ENCODE measurements around the gene SYT5.

DNA sequence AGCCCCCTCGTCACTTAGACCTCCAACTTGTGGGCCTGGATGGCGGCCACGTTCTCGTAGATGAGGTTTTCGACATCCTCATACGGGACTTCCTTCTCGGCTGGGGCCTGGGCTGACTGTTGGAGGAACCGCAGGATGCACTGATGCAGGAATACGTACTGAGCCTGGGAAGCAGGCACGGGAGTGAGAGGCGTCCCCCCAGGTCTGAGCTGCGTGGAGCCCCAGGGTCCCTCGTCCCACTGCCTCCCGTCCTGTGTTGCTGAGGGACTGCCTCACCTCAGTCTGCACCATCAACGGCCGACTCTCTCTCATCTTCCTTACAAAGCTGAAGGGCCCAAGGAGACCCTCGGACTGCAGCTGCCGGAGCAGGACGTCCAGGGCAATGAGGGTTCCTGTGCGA, 1.7 kb upstream of the SYT5 start:
- no peak for TF ChIP-seq CTCF (IDR thresholded peaks at IDR 0.05)
- no peak for TF ChIP-seq EZH2 (IDR thresholded peaks at IDR 0.05; ENCODE audit: borderline replicate concordance, insufficient read depth, low read depth, low read length, poor library complexity, severe bottlenecking)

All from B cell (primary cell).